SU-DHL-6 (cell line): ENCODE data around the gene SDK1.

Experiments used
- H2AFZ ChIP-seq: fragments of 200-600 bp; sonication (generic); 2 replicates; pipeline ENCODE4 v1.6.1; 2014; ENCODE audit warnings: low read depth, mild to moderate bottlenecking, moderate library complexity, mixed read lengths, antibody characterized with exemption, low read length; ENCODE audit not compliant: severe bottlenecking
- H3F3A ChIP-seq: fragments of 200-600 bp; shearing (Covaris generic); 2 replicates; pipeline ENCODE4 v1.6.0; 2016; ENCODE audit warnings: antibody characterized with exemption, mild to moderate bottlenecking; ENCODE audit not compliant: insufficient read depth
- H3K27ac ChIP-seq: fragments of 200-600 bp; sonication (generic); 2 replicates; pipeline ENCODE4 v1.5.1; 2016; ENCODE audit warnings: low read depth, mild to moderate bottlenecking, low read length, moderate library complexity, mixed read lengths
- H3K27me3 ChIP-seq: fragments of 200-600 bp; sonication (generic), shearing (Covaris generic); 2 replicates; pipeline ENCODE4 v1.6.0; 2014; ENCODE audit warnings: mild to moderate bottlenecking, low read length
- H3K36me3 ChIP-seq: fragments of 200-600 bp; sonication (generic); 2 replicates; pipeline ENCODE4 v1.6.1; 2014; ENCODE audit warnings: mild to moderate bottlenecking, low read length, mixed read lengths
- H3K4me2 ChIP-seq: fragments of 300-600, 200-600 bp; shearing (Covaris generic), sonication (generic); 2 replicates; pipeline ENCODE4 v1.6.0; 2014; ENCODE audit warnings: low read length, low read depth, mild to moderate bottlenecking; ENCODE audit not compliant: poor library complexity, severe bottlenecking
- H3K4me3 ChIP-seq: fragments of 200-600 bp; sonication (generic); 2 replicates; pipeline ENCODE4 v1.5.1; 2014; ENCODE audit warnings: antibody characterized with exemption, low read length, mild to moderate bottlenecking, mixed read lengths; ENCODE audit not compliant: insufficient read depth, poor library complexity, severe bottlenecking
- H3K79me2 ChIP-seq: fragments of 200-600 bp; sonication (generic); 2 replicates; pipeline ENCODE4 v1.6.1; 2014; ENCODE audit warnings: mild to moderate bottlenecking, low read length, moderate library complexity; ENCODE audit not compliant: insufficient read depth
- H3K9ac ChIP-seq: fragments of 200-600 bp; sonication (generic); 2 replicates; pipeline ENCODE4 v1.7.0; 2014; ENCODE audit warnings: mild to moderate bottlenecking, low read length
- H3K9me2 ChIP-seq: fragments of 200-600 bp; sonication (generic); replicated peaks from 2 replicates; pipeline ENCODE4 v1.6.1; 2014; ENCODE audit warnings: low read length; ENCODE audit not compliant: insufficient read depth
- H3K9me3 ChIP-seq: fragments of 200-600 bp; sonication (generic); 2 replicates; pipeline ENCODE4 v1.6.1; 2014; ENCODE audit warnings: low read length, mixed read lengths; ENCODE audit not compliant: insufficient read depth
- H4K20me1 ChIP-seq: fragments of 200-600 bp; sonication (generic); 2 replicates; pipeline ENCODE4 v1.6.1; 2014; ENCODE audit warnings: low read depth, mild to moderate bottlenecking, antibody characterized with exemption, low read length, moderate library complexity, mixed read lengths
- EZH2phosphoT487 ChIP-seq: fragments of 200-600 bp; sonication (generic), shearing (Covaris generic); conservative IDR thresholded peaks from 2 replicates; pipeline ENCODE4 v1.6.1; 2018; ENCODE audit warnings: mild to moderate bottlenecking, antibody characterized with exemption, low read length, moderate library complexity, mixed read lengths
- TF ChIP-seq, protein P1 (sequence below): fragments of 200-600 bp; sonication (generic); IDR thresholded peaks from one replicate; pipeline ENCODE4 v1.5.1; 2017; ENCODE audit warnings: antibody characterized with exemption, mild to moderate bottlenecking, low read length, moderate library complexity; ENCODE audit not compliant: insufficient read depth, poor library complexity, severe bottlenecking

Gene SDK1

DNA sequence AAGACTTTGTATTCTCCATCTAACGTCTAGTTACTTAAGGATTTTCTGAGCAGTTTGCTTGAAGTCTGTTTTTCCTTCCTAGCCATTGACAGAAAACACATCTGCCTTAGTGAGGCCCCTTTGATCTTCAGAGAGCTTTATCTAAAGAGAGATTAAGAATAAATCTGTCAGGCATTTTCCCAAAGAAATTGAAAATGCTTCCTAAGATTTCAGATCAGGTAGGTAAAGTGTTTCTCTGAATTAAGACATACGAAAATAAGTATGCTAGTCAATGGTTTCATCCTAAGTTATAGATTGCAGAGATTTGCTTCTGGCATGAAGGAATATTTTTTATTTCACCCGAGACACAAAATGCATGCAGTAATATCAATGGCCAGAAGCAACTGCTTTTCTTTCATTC lies 168.6 kb downstream of the SDK1 start:
- Histone ChIP-seq H3F3A (no peaks in the 10 kb centered on the region), H4K20me1 (no peaks in the 10 kb centered on the region), H3K27me3 (no peaks in the 10 kb centered on the region), H3K79me2 (no peaks in the 10 kb centered on the region), H3K4me3 (no peak overlapping the region), H3K9me2 (no peaks in the 10 kb centered on the region), H3K36me3 (no peaks in the 10 kb centered on the region), H3K27ac (no peak overlapping the region), H3K9me3 (no peaks in the 10 kb centered on the region), H3K9ac (no peak overlapping the region), H3K4me2 (no peak overlapping the region), H2AFZ (no peak overlapping the region)
- no peak for TF ChIP-seq EZH2phosphoT487
- TF ChIP-seq, protein P1, sequence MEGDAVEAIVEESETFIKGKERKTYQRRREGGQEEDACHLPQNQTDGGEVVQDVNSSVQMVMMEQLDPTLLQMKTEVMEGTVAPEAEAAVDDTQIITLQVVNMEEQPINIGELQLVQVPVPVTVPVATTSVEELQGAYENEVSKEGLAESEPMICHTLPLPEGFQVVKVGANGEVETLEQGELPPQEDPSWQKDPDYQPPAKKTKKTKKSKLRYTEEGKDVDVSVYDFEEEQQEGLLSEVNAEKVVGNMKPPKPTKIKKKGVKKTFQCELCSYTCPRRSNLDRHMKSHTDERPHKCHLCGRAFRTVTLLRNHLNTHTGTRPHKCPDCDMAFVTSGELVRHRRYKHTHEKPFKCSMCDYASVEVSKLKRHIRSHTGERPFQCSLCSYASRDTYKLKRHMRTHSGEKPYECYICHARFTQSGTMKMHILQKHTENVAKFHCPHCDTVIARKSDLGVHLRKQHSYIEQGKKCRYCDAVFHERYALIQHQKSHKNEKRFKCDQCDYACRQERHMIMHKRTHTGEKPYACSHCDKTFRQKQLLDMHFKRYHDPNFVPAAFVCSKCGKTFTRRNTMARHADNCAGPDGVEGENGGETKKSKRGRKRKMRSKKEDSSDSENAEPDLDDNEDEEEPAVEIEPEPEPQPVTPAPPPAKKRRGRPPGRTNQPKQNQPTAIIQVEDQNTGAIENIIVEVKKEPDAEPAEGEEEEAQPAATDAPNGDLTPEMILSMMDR = no peak

DNA sequence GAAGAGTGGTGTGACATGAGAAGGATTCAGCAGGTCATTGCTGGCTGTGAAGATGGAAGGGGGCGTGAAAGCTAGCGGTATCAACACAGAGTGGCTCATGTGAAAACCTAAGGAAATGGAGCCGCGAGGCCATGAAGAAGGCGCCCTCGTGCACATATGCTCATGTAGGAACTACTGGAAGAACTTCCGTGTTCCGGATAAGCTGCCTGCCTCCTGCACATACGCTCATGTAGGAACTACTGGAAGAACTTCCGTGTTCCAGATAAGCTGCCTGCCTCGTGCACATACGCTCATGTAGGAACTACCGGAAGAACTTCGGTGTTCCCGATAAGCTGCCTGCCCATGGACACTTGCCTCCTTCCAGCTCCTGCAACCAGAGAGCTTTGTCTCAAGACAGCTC lies 179.1 kb downstream of the SDK1 start:
- Histone ChIP-seq H3K36me3 (no peaks in the 10 kb centered on the region), H3K79me2 (no peaks in the 10 kb centered on the region), H3K4me2 (no peak overlapping the region), H4K20me1 (no peaks in the 10 kb centered on the region; the same call in 1 of the 2 replicates), H3K27ac (no peak overlapping the region), H3K9me3 (no peaks in the 10 kb centered on the region), H3K9ac (no peak overlapping the region), H3F3A (no peaks in the 10 kb centered on the region), H2AFZ (no peak overlapping the region), H3K27me3 (no peaks in the 10 kb centered on the region), H3K9me2 (no peaks in the 10 kb centered on the region), H3K4me3 (no peak overlapping the region)
- TF ChIP-seq, protein P1 = no peak

DNA sequence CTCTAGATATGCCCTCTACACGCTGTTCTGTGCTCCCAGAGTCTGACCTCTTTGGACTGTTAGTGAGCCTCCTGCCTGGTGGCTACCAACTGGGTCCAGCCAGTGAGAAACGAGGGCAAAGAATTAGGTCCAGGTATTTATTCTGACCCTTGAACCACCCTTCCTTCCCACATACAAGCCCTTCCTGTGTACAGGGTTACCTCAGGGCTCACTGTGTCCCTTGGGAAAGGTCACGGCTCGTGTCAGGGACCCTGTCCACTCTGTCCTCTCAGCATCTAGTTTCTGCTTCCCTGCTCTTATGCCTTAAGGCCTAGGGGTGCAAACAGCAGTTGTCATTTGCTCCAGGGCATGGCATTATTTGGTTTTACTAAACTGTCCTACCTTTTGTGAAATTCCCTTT lies 180.4 kb downstream of the SDK1 start:
- no peaks in the 10 kb centered on the region for H3K36me3 ChIP-seq
- H3K4me3 ChIP-seq = no peak overlapping the region
- H3K27ac ChIP-seq = no peak overlapping the region
- no peak overlapping the region for H2AFZ ChIP-seq
- H4K20me1 ChIP-seq = no peaks in the 10 kb centered on the region; the same call in 1 of the 2 replicates
- H3K27me3 ChIP-seq = no peaks in the 10 kb centered on the region
- H3K9me3 ChIP-seq = no peaks in the 10 kb centered on the region
- H3K4me2 ChIP-seq = no peak overlapping the region
- H3F3A ChIP-seq = no peaks in the 10 kb centered on the region
- H3K9ac ChIP-seq = no peak overlapping the region
- H3K9me2 ChIP-seq = no peaks in the 10 kb centered on the region
- H3K79me2 ChIP-seq = no peaks in the 10 kb centered on the region
- TF ChIP-seq EZH2phosphoT487 = no peak
- TF ChIP-seq, protein P1 = no peak
